SK-N-MC (cell line): ENCODE results near the gene GPX3.

ENCODE experiments used
- EZH2 ChIP-seq: fragments of 200-600 bp; sonication (generic); IDR thresholded peaks from one replicate; pipeline ENCODE4 v1.6.1; 2017; ENCODE audit warnings: antibody characterized with exemption
- FOXP2 ChIP-seq: optimal IDR thresholded peaks from 2 replicates; pipeline ENCODE3; 2011; ENCODE audit warnings: mild to moderate bottlenecking, moderate library complexity; ENCODE audit not compliant: insufficient read depth; ENCODE audit errors: extremely low read length, control extremely low read depth
- POLR2AphosphoS5 ChIP-seq: IDR thresholded peaks from 2 replicates; pipeline ENCODE4 v1.6.1; 2012; ENCODE audit warnings: mild to moderate bottlenecking, low read depth, low read length, borderline replicate concordance

DNA sequence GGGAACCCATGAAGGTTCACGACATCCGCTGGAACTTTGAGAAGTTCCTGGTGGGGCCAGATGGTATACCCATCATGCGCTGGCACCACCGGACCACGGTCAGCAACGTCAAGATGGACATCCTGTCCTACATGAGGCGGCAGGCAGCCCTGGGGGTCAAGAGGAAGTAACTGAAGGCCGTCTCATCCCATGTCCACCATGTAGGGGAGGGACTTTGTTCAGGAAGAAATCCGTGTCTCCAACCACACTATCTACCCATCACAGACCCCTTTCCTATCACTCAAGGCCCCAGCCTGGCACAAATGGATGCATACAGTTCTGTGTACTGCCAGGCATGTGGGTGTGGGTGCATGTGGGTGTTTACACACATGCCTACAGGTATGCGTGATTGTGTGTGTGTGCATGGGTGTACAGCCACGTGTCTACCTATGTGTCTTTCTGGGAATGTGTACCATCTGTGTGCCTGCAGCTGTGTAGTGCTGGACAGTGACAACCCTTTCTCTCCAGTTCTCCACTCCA lies 7.6 kb downstream of the GPX3 start:
- TF ChIP-seq POLR2AphosphoS5 (no peak), EZH2 (no peak), FOXP2 (no peak)
